Hematopoietic multipotent progenitor cell treated with erythropoietin and hydrocortisone succinate and interleukin-3 and kit ligand, for 6 days (in vitro differentiated cells): ENCODE measurements around the gene RNF223.
"Not testable (repeated sequence)": the region's sequence is repeated elsewhere in the genome, so short reads cannot be mapped to it uniquely, and the experiment has no call there.

Experiments used
- DNase-seq: peaks from one replicate; pipeline ENCODE4 v3.0.0-alpha.2; 2015

RNF223 gene

DNA sequence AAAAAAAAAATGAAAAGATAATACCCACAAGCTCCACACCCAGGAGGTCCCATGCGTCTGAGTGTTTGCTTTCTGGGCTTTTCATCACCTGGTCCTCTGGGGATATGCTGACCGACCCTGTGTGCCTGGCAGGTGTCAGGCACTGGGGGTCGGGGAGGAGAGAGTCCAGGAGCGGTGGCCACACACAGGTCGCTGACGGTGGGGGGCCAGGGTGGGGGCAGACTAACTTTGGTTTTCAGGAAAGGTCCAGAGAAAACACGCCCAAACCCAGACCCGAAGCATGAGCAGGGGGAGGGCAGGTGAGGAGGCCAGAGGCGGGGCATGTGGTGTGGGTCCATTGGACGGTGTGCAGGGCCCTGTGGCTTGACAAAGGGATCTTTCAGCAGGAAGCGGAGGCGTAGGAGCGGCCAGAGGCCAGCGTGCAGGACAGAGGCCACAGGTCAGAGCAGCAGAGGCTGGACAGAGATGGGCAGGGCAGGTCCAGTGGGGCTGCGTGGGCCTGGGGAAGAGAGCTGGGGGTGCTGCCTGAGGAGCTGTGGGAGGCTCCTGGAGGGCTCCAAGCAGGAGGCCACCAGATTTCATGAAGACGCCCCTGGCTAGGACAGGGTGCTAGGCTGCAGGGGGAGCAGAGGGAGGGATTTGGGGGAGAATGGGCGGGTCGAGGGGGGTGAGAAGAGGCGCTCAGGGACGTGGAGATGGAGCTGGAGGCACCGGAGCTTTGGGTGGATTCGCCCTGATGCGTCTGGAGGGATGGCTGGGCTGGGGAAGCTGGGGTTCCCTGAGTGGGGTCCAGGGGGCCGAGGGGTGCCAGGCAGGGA lies 15.8 kb downstream of the RNF223 start:
- DNase-seq: no peak

DNA sequence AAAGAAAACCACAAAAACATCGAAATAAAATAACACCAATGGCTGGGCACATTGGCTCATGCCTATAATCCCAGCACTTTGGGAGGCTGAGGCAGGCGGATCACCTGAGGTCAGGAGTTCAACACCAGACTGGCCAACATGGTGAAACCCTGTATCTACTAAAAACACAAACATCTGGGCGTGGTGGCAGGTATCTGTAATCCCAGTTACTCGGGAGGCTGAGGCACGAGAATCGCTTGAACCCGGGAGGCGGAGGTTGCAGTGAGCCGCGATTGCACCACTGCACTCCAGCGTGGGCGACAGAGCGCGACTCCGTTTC lies 16.4 kb downstream of the RNF223 start:
- not testable (repeated sequence) for DNase-seq

GRCh38 chr1:1055841-1056736 lies 18.0 kb downstream of the RNF223 start:
- DNase-seq: no peak

DNA sequence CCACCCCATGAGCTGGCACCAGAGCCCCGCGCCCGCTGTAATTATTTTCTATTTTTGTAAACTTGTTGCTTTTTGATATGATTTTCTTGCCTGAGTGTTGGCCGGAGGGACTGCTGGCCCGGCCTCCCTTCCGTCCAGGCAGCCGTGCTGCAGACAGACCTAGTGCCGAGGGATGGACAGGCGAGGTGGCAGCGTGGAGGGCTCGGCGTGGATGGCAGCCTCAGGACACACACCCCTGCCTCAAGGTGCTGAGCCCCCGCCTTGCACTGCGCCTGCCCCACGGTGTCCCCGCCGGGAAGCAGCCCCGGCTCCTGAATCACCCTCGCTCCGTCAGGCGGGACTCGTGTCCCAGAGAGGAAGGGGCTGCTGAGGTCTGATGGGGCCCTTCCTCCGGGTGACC lies 19.1 kb downstream of the RNF223 start:
- DNase-seq: no peak

DNA sequence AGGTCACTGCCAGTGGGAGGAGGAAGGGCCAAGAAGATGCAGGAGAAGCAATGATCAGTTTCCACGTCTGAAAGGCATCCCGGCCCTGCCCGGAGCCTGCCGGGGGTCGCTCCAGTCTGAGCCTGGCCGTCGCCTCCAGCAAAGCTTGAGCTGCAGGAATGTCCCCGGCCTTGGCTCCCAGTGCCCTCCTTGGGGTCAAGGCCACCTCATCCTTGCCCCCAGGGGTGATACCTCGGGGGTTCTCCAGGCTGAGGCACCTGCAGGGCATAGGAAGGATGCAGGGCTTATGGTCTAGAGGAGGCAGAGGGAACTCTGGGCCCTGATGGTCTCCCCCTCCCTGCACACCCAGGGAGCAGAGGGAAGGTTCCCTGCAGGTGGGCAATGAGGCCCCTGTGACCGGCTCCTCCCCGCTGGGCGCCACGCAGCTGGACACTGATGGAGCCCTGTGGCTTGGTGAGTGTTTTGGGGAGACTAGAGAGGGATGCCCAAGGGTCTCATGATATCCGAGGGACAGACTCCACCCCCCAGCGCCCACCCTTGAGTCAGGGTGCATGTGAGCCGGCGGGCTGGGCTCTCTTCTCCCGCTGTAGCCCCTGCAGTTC lies 19.9 kb downstream of the RNF223 start:
- DNase-seq: no peak

DNA sequence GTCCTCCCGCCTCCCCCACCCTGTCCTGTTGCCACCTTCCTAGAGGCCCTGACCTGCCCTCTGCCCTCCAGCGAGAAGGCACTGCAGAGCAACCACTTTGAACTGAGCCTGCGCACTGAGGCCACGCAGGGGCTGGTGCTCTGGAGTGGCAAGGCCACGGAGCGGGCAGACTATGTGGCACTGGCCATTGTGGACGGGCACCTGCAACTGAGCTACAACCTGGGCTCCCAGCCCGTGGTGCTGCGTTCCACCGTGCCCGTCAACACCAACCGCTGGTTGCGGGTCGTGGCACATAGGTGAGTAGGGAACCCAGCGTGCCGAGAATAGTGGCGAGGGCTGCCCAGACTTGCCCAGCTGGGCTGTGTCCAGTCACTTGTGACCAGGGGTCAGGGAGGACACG lies 20.4 kb downstream of the RNF223 start:
- DNase-seq: no peak

DNA sequence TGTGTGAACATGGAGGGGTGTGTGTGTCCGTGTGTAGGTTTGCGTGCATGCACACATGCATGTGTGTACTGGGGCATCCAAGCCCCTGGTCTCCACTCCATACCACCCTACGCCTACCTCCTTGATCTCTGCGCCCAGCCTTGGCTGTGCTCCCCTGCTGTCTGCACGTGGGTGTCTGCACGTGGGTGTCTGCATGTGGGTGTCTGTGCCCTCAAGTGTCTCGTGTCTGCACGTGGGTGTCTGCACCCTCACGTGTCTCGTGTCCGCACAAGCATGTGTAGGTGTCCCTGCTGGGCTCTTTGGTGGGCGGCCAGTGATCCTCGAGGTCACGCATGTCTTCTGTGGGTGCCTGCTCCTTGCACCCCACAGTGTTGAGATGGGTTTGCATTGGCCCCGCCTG lies 21.1 kb downstream of the RNF223 start:
- DNase-seq: no peak

DNA sequence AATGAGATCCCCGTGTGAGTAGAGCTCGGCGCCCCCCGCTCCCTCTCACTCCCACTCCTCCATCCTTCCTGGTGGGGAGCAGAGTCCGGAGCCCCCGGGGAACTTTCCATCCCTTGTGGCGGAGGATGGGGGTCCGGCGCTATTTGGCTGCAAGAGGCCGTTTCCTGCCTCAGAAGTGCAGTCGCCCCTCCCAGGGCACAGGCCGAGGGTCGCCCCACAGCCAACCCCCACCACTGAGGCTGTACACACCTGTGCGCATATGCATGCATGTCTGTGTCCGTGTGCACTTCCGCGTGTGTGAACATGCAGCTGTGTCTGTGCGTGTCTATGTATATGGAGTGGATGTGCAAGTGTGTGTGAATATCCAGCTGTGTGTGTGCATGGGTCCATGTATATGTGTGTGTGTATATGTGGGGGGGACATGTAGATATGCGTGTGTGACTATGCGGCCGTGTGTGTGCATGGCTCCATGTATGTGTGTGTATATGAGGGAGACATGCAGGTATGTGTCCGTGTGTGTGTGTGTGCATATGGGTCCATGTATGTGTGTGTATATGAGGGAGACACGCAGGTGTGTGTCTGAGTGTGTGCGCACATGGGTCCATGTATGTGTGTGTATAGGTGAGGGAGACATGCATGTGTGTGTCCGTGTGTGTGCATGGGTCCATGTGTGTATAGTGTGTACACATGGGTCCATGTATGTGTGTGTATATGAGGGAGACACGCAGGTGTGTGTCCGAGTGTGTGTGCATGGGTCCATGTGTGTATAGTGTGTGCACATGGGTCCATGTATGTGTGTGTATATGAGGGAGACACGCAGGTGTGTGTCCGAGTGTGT lies 21.9 kb downstream of the RNF223 start:
- no peak for DNase-seq

- DNase-seq: no peak
Observed at GRCh38 chr1:1051127-1051810, 22.8 kb downstream of the RNF223 start.

GRCh38 chr1:1050577-1051052 lies 23.5 kb downstream of the RNF223 start:
- no peak for DNase-seq

DNA sequence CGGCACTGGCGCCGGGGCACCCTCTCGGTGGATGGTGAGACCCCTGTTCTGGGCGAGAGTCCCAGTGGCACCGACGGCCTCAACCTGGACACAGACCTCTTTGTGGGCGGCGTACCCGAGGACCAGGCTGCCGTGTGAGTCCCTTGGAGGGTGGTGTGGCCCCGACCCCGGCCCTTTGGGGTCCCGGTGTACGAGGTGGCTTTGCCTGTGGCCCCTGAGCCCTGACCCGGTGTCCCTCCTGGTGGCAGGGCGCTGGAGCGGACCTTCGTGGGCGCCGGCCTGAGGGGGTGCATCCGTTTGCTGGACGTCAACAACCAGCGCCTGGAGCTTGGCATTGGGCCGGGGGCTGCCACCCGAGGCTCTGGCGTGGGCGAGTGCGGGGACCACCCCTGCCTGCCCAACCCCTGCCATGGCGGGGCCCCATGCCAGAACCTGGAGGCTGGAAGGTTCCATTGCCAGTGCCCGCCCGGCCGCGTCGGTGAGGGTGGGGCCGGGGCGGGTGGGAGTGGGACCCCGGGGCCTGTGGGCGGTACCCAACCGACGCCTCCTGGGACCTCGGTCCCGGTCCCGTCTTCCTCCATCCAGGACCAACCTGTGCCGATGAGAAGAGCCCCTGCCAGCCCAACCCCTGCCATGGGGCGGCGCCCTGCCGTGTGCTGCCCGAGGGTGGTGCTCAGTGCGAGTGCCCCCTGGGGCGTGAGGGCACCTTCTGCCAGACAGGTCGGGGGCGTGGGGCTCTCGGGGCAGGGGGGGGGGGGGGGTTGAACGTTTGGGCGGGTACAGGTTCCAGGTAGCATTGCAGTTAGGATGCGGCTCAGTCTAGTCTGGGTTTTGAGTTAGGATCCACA lies 24.6 kb downstream of the RNF223 start:
- DNase-seq: no peak

- DNase-seq: no peak
Observed at GRCh38 chr1:1048765-1049164, 25.3 kb downstream of the RNF223 start.

DNA sequence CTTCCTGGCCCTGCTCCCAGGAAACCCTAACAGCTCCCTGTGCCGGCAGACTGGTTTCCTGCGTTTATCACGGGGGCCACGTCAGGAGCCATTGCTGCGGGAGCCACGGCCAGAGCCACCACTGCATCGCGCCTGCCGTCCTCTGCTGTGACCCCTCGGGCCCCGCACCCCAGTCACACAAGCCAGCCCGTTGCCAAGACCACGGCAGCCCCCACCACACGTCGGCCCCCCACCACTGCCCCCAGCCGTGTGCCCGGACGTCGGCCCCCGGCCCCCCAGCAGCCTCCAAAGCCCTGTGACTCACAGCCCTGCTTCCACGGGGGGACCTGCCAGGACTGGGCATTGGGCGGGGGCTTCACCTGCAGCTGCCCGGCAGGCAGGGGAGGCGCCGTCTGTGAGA lies 26.1 kb downstream of the RNF223 start:
- no peak for DNase-seq

DNA sequence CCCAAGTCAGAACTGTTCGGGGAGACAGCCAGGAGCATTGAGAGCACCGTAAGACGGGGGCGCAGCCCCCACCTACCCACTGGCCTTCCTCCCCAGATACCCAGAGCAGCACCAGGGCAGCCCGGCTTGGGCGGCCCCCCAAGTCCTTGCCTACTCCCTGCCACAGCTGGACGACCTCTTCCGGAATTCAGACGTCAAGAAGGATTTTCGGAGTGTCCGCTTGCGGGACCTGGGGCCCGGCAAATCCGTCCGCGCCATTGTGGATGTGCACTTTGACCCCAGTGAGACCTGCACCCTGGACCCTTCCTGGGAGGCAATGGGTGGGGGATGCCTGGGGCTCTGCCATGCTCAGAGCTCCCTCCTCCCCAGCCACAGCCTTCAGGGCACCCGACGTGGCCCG lies 26.7 kb downstream of the RNF223 start:
- DNase-seq: no peak

DNA sequence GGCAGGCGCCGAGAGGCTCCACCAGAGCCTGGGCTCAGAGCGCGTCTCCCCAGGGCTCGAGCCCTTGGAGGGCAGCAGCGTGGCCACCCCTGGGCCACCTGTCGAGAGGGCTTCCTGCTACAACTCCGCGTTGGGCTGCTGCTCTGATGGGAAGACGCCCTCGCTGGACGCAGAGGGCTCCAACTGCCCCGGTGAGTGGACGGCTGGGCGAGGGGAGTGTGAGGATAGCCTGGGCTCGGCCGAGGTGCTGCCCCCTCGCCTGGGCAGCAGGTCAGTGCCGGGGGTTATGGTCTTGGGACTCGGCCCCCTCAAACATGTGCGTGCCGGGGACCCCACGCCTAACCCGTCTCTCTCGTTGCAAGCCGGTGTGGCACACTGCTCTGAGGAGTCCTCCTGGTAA lies 27.3 kb downstream of the RNF223 start:
- DNase-seq: no peak

DNA sequence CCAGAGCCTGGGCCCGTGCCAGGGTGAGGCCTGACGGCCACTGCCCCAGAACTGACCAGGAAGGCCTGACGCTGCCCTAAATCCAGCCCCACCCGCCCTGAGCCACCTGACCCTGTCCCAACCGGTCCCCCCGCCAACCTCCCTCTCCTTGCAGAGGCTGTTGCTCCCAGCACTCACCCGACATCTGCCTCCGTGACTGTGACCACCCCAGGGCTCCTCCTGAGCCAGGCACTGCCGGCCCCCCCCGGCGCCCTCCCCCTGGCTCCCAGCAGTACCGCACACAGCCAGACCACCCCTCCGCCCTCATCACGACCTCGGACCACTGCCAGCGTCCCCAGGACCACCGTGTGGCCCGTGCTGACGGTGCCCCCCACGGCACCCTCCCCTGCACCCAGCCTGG lies 27.9 kb downstream of the RNF223 start:
- no peak for DNase-seq

GRCh38 chr1:1045129-1045528 lies 29.0 kb downstream of the RNF223 start:
- no peak for DNase-seq

- no peak for DNase-seq
Observed at GRCh38 chr1:1044455-1045078, 29.5 kb downstream of the RNF223 start.

DNA sequence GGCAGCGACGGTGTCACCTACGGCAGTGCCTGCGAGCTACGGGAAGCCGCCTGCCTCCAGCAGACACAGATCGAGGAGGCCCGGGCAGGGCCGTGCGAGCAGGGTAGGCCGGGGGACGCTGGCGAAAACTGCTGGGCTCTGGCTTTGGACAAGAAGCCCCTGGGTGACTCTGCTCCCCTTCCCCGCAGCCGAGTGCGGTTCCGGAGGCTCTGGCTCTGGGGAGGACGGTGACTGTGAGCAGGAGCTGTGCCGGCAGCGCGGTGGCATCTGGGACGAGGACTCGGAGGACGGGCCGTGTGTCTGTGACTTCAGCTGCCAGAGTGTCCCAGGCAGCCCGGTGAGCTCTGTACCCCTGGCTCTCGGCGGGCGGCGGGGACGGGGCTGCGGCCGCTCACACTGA lies 30.2 kb downstream of the RNF223 start:
- no peak for DNase-seq

- DNase-seq: no peak
Observed at GRCh38 chr1:1043411-1043810, 30.7 kb downstream of the RNF223 start.

- no peak for DNase-seq
Observed at GRCh38 chr1:1042835-1043234, 31.3 kb downstream of the RNF223 start.
